Ramos (cell line): Measurements from ENCODE around the gene ST8SIA5.

Experiments
- in situ Hi-C: fragments of 300-500 bp; cut with MboI; formaldehyde crosslinking; loops from one replicate; pipeline ENCODE4 v1.14.3; 2022; ENCODE audit warnings: low sequenced_read_pairs; ENCODE audit not compliant: unreplicated experiment

ST8SIA5 gene

GRCh38 chr18:46756559-46757201, at the start of gene ST8SIA5:
Gene ST8SIA5, minus strand, starts transcription at chr18:46757053. Its CDS starts 545 bp downstream, at chr18:46756508.
- in situ Hi-C loops, result no loop called here

- in situ Hi-C loops, result loop anchor here (10.0 kb wide), 1 partner anchor 61 kb away; no protein-coding TSS in a partner anchor
Observed at GRCh38 chr18:46795945-46796344, 39.1 kb upstream of the ST8SIA5 start.

GRCh38 chr18:46794607-46795006, 37.8 kb upstream of the ST8SIA5 start:
- in situ Hi-C loops, result loop anchor here (10.0 kb wide), 1 partner anchor 60 kb away; no protein-coding TSS in a partner anchor

- in situ Hi-C loops, result loop anchor here (10.0 kb wide), 1 partner anchor 59 kb away; no protein-coding TSS in a partner anchor
Observed at GRCh38 chr18:46793565-46793964, 36.7 kb upstream of the ST8SIA5 start.

GRCh38 chr18:46789088-46789487, 32.2 kb upstream of the ST8SIA5 start:
- in situ Hi-C loops, result no loop called here

- in situ Hi-C loops, result no loop called here
Observed at GRCh38 chr18:46787674-46788073, 30.8 kb upstream of the ST8SIA5 start.

GRCh38 chr18:46772357-46772756, 15.5 kb upstream of the ST8SIA5 start:
- in situ Hi-C loops, result no loop called here

GRCh38 chr18:46771141-46771540, 14.3 kb upstream of the ST8SIA5 start:
- in situ Hi-C loops, result no loop called here

- in situ Hi-C loops, result no loop called here
Observed at GRCh38 chr18:46770708-46771107, 13.9 kb upstream of the ST8SIA5 start.

- in situ Hi-C loops, result no loop called here
Observed at GRCh38 chr18:46768166-46768921, 11.5 kb upstream of the ST8SIA5 start.

GRCh38 chr18:46767217-46767616, 10.4 kb upstream of the ST8SIA5 start:
- in situ Hi-C loops, result no loop called here

GRCh38 chr18:46764586-46764985, 7.7 kb upstream of the ST8SIA5 start:
- in situ Hi-C loops, result no loop called here

- in situ Hi-C loops, result no loop called here
Observed at GRCh38 chr18:46761059-46761769, 4.4 kb upstream of the ST8SIA5 start.

GRCh38 chr18:46759890-46760289, 3.0 kb upstream of the ST8SIA5 start:
- in situ Hi-C loops, result no loop called here

GRCh38 chr18:46756025-46756558, 761 bp downstream of the ST8SIA5 start:
- in situ Hi-C loops, result no loop called here

- in situ Hi-C loops, result no loop called here
Observed at GRCh38 chr18:46755315-46756024, 1.4 kb downstream of the ST8SIA5 start.

- in situ Hi-C loops, result no loop called here
Observed at GRCh38 chr18:46754661-46755292, 2.1 kb downstream of the ST8SIA5 start.

GRCh38 chr18:46754188-46754587, 2.7 kb downstream of the ST8SIA5 start:
- in situ Hi-C loops, result no loop called here

- in situ Hi-C loops, result no loop called here
Observed at GRCh38 chr18:46751882-46752281, 5.0 kb downstream of the ST8SIA5 start.

GRCh38 chr18:46750626-46751025, 6.2 kb downstream of the ST8SIA5 start:
- in situ Hi-C loops, result no loop called here
